Muscle of back (tissue), 11 donors: ENCODE measurements around the gene CDH4. TPM values are rescaled to one million over a fixed set of nuclear protein-coding genes. Genes with fewer than 3 reads are reported as not detected.
"Not testable (repeated sequence)": the region's sequence is repeated elsewhere in the genome, so short reads cannot be mapped to it uniquely, and the experiment has no call there.

Experiments
- DNase-seq, 3 donors: peaks; one replicate each; pipeline versions ENCODE4 v3.0.0 to v3.0.0-alpha.2; 2013
- polyA plus RNA-seq, 10 donors: library from polyadenylated mRNA; unstranded; fragments of 120-200 nt; gene quantifications; one replicate each; pipeline ENCODE4 v1.2.1, GENCODE V29; 2013; ENCODE audit not compliant: insufficient read length in 10 of 10

Gene CDH4
- polyA plus RNA-seq, 10 donors: 0.74 to 2.0 (median 1.1) TPM

DNA sequence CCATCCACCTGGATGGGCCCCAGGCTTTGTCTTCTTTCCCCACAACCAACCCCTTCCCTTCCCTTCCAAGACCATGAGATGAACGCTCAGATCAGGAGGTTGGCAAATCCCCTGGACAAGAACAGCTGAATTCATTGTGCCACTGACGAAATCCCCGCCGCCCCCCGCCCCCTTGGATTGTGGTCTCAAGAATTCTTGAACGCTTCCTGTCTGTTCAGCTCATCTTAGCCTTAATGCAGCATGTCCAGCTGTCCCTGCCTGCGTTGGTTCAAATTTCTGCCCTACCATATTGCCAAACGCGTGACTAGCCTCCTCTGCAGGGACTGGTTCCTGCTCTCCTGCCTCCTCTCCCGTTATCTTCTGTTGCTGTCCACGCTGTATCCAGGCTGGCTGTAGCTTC is 133.2 kb downstream of the CDH4 start:
- peak in 2 of 3 donors; percentile 7 to 21 for DNase-seq

DNA sequence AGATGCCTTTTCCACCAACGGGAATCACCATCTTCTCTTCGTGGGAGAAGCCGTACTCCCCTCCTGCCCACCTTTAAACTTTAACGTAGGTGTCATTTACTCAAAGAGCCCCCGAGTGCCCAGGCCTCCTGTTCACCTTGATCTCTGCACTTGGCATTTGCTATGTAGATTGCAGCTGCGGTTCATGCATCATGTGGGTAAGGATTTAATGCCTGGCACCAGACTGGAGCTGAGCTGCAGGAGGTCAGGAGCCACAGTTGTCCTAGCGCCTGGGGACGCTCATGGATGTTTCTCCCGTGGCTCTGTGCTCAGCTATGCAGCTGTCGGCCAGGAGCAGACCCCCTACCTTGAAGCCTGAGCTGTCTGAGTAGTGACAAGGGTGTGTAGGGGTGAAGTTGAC is 133.7 kb downstream of the CDH4 start:
- DNase-seq: peak in 1 of 3 donors; percentile 9

DNA sequence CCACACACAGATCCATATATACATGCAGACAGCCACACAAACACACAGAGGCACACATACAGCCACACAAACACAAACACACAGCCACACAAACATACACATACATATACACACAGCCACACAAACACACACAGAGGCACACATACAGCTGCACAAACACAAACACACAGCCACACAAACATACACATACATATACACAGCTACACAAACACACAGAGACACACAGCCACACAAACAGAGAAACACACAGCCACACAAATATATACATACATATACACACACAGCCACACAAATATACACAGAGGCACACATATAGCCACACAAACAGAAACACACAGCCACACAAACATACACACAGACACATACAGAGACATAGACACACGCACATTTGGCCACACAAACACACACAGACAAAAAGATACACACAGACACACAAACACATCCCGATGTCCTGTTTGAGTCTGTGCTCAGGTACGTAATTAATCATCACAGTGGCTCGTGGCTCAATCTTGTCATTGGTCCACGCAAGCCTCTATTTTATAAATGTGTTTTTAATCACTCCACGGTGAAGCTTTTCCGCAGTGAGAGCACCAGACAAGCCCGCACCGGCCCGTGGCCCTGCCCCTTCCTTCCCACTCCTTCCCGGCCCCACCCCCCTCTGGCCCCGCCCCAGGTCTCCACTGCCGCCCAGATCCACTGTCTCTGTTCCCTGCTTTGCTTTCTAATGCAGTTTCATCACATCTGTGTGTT is 135.3 kb downstream of the CDH4 start:
- peak; percentile 12 to 40 (median 18) for DNase-seq

DNA sequence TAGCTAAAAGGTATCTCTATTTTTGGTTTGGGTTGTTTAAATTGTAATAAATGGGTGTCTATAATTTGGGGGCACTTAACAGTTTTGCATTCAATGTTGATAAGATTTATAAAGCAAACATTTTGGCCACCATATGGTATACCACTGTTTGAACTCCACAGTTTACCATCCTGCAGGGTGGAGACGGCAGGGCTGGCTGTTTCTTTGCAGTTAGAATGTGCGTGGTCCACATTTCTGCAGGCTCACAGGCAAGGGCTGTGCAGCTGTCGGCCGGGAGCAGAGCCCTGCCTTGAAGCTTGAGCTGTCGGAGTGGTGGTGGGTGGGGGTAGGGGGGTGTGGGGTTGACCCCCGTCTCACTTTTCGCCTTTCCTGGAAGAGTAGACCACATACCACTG is 135.9 kb downstream of the CDH4 start:
- peak in 1 of 3 donors; percentile 7 for DNase-seq

DNA sequence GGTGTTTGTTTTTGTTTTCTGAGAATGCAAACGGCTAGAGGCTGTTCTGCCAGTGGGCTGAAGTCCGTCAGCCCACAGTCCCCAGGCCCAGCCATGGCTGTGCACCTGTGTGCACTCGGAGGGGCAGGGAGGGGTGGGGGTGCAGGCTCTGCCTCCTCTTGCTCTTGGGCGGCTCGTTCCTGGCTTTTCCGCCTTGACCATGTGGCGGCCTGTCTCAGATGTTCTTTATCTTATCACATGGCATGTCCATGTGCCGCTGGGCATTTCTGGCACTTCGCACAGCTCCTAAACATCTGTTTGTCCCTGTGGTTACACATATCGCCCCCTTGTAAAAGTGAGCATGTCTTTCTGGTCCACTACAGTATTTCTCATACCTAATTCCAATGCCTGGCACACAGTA is 137.0 kb downstream of the CDH4 start:
- no peak for DNase-seq

DNA sequence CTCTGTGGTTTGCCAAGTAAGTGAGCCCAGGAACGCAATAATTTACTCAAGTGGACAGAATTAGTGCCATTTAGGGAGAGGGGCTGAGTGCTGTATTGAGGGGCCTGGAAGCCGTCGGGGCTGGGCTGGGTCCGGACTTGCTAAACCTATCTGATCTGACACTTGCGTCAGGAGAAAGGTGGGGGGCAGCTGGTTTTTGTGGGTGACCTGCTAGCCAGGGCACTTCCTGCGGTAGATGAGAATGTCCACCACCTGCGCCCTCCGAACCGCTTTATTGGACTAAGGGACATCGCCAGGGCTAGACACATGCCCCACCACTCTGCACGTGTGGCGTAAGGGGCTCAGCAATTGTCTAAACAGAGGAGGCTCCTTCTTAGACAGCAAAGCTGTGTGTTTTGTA is 139.1 kb downstream of the CDH4 start:
- DNase-seq: no peak

DNA sequence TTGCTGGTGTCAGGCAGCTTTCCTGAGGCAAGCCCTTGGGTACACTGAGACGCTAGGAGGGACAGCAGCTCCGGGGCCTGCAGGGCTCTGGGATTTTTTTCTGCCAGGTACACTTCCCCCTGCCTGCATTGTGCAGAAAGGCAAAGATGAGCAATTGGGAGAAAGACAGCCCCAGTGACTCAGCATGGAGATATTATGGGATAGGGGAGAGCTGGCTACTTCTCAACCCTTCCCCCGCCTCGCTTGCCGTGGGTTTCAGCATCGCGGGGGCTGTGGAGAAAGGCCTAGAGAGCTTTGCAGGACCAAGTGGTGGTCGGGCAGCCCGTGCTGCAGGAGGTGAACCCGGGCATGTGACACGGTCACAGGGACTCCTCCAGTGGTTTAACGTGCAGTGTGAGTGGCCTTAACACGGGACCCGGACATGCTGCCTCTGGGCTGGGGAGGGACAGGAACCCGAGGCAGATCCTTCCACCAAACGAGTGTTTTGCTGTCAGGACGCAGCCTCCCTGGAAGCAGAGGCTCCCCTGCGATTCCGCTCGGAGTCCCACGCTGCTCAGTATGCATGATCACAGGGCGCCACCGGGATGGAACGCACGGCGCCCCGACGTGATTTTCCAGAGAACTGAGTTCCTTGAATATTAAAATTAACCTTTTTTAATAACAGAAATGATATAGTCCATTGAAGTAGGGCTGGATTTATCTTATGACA is 139.9 kb downstream of the CDH4 start:
- DNase-seq: peak in 1 of 3 donors; percentile 9

DNA sequence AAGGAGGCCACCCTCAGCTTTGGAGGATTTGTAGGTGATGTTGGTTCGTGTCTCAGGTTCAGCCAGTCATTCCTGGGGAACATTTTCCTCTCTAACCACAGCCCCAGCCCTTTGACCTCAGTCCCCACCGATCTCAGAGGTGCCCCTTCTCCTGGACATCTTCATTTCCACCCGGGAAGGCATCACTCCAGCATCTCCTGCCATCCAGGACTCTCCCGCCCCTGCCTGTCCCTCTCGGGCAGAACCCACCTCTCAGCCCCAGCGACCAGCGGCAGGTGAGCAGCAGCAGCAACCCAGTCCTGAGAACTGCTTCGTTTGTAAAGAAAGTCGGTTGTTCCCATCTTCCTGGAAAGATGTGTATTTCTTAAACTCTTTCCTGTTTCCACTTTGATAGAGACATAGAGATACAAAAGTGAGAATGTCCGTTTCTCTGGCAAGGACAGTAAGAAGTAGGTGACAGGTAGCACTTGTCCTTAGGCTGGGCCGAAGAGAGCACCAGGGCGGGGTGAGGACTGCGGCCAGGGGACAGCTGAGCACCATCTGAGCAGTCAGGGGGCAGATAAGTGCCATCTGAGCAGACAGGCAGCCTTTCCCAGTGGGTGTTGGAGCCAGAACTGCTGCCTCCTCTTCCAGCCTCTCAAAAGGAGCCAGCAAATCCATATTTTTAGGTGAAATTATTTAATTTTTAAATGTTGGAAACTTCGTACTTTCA is 142.2 kb downstream of the CDH4 start:
- DNase-seq: no peak

DNA sequence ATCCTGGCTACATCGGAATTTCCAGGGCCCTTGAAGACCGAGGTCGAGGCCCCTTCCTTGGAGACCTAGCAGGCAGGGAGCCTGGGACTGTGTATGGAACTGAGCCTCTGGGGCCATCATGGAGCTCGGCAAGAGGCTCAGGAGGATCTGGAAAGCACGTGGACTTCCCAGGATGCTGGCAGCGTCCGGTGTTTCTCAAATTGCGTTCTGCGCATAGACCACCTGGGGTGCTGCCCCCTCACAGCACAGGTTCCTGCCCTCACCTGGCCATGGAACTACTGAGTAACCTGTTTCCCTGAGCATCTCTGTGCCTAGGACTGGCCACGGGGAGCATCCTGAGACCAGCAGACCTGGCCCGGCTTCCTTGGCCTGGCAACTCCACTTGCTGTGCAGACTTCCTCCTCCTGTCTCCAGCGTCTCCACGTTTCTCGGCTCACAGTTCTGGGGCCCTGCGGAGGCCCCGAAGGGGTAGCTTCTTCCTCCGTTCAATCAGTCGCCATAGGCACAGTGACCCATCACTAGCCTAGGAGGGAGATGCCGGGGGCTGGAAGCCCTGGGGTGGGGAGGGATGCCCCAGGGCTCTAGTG is 144.3 kb downstream of the CDH4 start:
- DNase-seq: no peak

DNA sequence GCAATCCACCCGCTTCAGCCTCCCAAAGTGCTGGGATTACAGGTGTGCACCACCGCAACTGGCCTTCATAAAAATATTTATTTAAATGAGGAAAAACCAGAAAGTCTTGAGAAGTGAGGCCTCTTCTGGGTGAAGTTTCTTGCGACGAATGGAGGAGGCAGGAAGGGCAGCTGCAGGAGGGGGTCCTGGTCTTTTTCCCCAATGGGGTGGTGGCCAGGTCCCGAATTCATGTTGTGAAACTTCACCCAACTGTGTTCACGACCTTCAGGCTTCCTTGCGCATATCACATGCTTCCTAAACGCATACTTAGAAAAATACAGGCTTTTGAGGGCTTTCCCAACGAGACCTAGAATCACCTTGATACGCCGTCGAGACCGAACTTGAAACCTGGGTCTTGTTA is 145.1 kb downstream of the CDH4 start:
- no peak for DNase-seq

DNA sequence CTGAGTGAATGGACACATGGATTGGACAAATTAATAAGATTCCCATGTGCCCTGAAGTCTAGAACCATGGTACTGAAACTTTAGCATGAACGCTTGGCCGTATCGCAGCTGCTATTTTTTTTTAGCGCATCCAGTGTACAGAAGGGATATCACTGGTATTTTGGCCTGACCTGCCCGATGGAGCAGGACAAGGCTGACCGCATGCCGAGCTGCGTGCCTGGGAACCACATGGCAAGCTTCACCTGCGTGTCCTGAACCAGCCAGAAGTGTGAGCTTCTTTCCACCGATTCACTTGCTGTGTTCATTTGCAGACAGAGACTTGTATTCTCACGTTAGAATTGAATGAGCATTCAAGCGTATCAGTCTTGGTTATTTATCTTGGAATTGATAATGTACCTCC is 145.7 kb downstream of the CDH4 start:
- DNase-seq: no peak

DNA sequence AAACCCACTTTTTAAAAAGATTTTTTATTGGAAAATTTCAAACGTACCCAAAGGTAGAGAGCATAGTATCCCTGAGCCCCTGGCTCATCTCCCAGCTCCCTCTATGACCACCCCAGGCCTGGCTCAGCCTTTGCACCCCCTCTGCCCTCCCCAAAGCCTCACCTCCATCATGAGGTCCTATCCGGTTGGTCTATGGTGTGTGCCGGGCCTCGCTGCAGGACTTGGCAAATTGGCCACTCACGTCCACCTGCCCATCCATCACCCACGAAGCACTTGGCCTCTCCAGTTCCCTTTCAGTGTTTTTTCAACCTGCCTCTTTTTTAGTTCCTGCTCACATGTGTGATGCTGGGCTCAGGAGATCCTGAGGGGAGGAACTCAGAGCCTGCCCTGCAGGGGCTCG is 147.4 kb downstream of the CDH4 start:
- no peak for DNase-seq

DNA sequence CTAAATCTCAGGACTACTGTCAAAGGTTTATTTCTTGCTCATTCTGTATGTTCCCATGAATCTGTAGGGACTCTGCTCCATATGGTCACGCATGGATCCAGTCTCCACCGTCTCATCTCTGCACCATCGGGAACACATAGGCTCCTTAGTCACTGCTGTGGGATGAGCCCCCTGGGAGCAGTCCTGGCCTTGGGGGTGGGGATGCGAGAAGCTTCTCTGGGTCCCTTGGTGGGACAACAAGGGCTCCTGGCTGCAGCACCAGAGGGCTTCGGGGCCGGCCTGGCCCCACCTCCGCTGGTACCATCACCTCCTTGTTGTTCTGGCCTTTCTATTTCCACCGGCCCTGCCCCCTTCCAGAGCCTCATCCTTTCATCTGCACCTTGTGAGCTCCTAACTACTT is 148.4 kb downstream of the CDH4 start:
- DNase-seq: no peak

DNA sequence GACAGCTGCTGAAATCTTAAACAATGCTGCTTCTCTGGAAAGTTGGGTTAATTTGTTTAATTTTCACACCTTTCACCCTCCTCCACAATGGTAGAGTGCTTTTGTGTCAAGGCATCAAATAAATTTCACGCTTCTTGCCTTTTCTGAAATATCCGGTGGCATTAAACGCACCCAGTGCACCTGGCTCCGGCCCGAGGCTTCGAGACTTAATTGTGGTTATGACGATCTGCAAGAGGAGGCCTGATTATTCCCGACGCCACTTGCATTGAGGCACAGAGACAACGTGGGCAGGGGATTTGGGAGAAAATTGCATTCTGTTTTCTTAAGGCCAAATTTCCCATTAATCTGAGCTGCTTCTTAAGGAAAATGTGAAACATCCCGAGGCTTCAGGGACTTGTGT is 152.2 kb downstream of the CDH4 start:
- DNase-seq: no peak

DNA sequence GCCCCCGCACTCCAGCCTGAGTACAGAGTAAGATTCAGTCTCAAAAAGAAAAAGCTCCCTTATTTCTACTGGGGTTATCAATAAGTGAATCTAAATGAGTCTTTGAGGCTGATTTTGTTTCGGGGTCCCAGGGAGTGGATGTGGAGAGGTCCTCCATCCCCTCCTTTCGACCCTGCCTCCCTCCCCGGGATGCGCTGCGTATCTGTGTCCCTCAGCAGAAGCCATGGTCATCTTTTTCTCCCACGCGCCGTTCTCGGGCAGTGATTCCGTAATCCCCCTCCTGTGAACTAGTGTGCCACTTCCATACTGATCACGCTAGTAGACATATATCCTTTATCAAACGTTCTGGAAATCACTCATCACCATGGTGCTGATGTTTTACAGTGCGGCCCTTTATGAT is 152.9 kb downstream of the CDH4 start:
- DNase-seq: no peak

DNA sequence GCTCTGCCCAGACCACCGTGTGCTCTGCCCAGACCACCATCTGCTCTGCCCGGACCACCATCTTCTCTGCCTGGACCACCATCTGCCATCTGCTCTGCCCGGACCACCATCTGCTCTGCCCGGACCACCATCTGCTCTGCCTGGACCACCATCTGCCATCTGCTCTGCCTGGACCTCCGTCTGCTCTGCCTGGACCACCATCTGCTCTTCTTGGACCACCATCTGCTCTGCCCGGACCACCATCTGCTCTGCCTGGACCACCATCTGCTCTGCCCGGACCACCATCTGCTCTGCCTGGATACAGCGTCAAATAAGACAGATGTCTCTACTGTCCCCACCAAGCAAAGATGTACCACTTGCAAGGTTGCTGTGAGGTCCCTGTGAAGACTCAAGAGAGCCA is 154.7 kb downstream of the CDH4 start:
- DNase-seq: not testable (repeated sequence)

DNA sequence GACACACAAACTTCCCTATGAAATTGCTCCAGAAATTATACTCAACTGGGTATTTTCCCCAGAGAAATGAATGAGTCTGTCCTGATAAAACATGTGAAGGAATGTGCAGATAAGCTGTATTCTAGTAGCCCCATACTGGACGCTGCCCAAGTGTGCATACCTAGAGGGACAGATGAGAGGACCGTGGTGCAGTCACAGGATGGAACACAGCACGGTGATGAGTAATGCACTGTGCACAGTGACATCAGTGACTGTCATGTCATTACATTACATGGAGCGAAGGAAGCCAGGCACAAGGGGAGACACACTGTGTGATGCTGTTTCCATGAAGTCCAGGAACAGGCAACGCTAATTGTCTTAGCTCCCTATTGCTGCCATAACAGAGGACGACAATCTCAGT is 155.5 kb downstream of the CDH4 start:
- DNase-seq: no peak

DNA sequence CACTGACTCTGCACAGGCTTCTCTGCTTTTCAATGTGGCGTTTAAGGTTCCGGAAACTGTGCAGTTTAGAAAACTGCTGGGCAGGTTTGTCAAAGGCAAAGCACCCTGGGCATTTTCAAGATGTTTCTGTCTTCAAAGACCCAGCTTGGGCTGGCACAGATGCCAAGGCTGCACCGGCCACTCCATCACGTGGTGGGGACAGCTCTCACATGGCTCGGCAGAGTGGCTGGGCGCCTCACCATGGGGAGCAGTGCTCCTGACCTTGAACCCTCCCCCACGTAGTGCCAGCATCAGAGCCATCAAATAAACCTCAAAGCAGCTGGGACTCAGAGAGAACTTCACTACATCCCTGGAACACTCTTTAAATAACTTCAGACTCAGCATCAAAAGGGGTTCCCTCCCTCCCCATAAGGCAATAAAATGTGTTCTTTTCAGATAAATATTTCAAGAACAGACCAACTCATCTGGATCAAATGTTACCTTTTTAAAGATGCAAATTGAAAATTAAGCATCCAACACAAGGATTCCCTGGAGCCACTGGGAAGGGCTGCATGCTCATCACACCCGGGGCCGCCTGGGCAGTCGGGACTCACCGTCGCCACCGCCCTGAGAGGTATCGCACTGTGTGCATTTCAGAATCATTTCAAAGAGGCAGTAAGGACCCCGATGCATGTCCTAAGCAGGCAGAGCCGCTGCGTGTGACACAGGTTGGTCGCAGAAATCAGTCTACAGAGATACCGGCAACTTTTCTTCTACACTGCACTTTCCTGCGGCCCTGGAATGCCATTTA is 157.1 kb downstream of the CDH4 start:
- no peak for DNase-seq

DNA sequence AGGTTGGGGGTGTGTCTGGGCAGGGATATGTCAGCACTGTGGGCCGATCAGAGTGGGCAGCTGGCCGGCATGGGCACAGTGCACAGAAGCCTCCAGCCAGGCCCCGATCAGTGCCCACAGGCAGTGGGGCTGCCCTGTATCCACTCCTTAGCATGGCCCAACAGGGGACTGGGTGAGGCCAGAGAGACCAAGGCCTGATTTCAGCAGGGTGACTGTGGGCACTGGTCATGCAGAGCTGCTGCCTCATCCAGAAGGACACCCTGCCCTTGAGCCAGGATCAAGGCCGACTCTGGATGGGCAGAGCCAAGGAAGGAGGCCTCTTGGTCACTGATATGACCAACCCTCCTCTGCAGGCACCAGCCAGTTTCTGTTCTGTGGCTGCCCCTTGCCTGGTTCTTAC is 159.7 kb downstream of the CDH4 start:
- DNase-seq: no peak

DNA sequence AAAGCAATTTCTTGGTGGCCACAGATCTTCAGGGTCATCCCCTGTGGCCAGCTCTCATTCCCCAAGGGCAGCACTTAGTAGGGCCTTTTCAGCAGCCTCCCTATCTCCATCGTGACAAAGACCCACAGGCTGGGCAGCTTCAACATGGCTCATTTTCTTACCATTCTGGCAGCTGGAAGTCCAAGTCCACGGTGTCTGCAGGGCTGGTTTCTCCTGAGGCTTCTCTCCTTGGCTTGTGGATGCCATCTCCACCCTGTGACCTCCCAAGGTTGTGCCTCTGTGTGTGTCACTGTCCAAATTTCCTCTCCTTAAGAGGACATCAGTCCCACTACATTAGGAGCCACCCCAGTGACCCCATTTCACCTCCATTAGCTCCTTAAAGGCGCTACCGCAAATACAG is 161.7 kb downstream of the CDH4 start:
- no peak for DNase-seq

DNA sequence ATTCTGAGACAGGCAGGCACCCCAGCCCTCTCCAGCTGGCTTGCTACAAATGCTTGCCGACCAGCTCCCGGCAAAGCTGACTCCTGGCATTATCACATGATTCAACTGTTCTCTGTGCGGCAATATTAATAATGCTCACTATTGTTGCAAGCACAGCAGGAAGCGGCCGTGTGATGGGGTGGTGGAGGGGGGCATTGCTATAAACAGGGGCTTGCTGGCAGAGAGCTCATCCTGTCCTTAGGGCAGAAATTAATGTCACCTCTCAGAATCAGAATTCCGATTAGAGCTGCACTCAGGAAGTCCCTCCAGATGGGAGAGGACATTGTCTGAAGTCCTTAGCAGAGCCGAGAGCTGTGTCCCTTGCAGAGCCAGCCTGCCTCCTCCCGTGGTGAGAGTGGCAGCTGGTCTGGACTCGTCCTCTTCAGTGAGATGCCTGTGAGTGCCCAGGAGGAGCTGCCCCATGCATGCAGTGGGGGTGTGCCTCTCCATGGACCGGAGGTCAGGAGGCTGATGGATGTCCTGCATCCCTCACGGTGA is 162.5 kb downstream of the CDH4 start:
- no peak for DNase-seq
